PC-3 (cell line): ENCODE data around the gene CXCL10.

Experiments
- EZH2phosphoT487 ChIP-seq: fragments of 300-600 bp; sonication (generic); IDR thresholded peaks from 2 replicates; pipeline ENCODE4 v1.6.1; 2018; ENCODE audit warnings: mild to moderate bottlenecking, antibody characterized with exemption, low read length, borderline replicate concordance
- TF ChIP-seq, protein P1 (sequence below): fragments of 300-600 bp; sonication (generic); conservative IDR thresholded peaks from 2 replicates; pipeline ENCODE4 v1.5.1; 2017; ENCODE audit warnings: antibody characterized with exemption, low read depth, mild to moderate bottlenecking, low read length

DNA sequence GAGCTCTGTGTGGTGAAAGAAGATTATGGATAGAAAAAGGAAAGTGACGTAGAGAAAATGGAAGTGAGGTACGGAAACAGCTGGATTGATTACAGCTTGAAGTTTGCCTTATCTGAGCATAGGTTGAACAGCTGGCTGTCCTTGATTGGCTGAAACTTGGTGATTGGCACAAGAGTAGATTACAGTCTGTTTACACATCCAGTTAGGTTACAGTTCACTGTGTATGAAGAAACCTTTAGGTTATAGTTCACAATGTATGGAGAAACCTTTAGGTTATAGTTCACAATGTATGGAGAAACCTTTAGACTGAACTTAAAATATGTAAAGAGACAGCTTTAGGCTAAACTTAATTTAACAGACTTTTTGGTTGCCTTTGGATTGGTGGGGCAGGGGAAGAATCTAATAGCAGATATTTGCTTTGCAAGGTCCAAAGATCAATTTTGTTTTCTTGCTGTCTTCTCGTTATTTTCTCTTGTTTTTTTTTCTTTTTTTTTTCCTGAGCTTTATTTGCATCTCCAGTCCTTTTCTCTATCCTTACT is 35.7 kb upstream of the CXCL10 start:
- TF ChIP-seq EZH2phosphoT487, result no peak
- TF ChIP-seq, protein P1, sequence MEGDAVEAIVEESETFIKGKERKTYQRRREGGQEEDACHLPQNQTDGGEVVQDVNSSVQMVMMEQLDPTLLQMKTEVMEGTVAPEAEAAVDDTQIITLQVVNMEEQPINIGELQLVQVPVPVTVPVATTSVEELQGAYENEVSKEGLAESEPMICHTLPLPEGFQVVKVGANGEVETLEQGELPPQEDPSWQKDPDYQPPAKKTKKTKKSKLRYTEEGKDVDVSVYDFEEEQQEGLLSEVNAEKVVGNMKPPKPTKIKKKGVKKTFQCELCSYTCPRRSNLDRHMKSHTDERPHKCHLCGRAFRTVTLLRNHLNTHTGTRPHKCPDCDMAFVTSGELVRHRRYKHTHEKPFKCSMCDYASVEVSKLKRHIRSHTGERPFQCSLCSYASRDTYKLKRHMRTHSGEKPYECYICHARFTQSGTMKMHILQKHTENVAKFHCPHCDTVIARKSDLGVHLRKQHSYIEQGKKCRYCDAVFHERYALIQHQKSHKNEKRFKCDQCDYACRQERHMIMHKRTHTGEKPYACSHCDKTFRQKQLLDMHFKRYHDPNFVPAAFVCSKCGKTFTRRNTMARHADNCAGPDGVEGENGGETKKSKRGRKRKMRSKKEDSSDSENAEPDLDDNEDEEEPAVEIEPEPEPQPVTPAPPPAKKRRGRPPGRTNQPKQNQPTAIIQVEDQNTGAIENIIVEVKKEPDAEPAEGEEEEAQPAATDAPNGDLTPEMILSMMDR, result no peak
